ENCODE measurements around the gene AIPL1.

The AIPL1 gene

GRCh38 chr17:6408735-6409134 lies 26.2 kb downstream of the AIPL1 start:
- Histone ChIP-seq H3K36me3 (ENCODE audit: insufficient read depth, low read length) (no peaks in the 10 kb centered on the region), H3K4me3 (ENCODE audit: low read depth, low read length, poor library complexity, severe bottlenecking) (no peak overlapping the region), H2AFZ (ENCODE audit: low read length) (no peak overlapping the region), H3K79me2 (ENCODE audit: insufficient read depth, low read length) (no peaks in the 10 kb centered on the region), H3K9me3 (ENCODE audit: low read length) (no peaks in the 10 kb centered on the region), H3K27ac (ENCODE audit: low read depth, low read length, poor library complexity, severe bottlenecking) (no peak overlapping the region), H4K20me1 (ENCODE audit: insufficient read depth, low read length) (no peaks in the 10 kb centered on the region), H3K9ac (ENCODE audit: low read length) (no peak overlapping the region), H3F3A (ENCODE audit: insufficient read depth, low read length) (no peaks in the 10 kb centered on the region), H3K4me1 (ENCODE audit: insufficient read depth, low read length, severe bottlenecking) (no peaks in the 10 kb centered on the region), H3K9me2 (ENCODE audit: low read depth, low read length) (no peaks in the 10 kb centered on the region), H3K4me2 (ENCODE audit: low read length) (no peak overlapping the region), H3K27me3 (ENCODE audit: insufficient read depth, low read length) (peaks cover 4% of the 10 kb centered on the region; the same call in 1 of the 2 replicates)
- TF ChIP-seq EZH2 (IDR thresholded peaks at IDR 0.05; ENCODE audit: borderline replicate concordance, low read length) (no peak), CTCF (IDR thresholded peaks at IDR 0.05; ENCODE audit: low read length) (no peak)

- H3K4me2 ChIP-seq (ENCODE audit: low read length), result no peak overlapping the region
- H3K36me3 ChIP-seq (ENCODE audit: insufficient read depth, low read length), result no peaks in the 10 kb centered on the region
- no peaks in the 10 kb centered on the region for H3F3A ChIP-seq (ENCODE audit: insufficient read depth, low read length)
- H3K4me1 ChIP-seq (ENCODE audit: insufficient read depth, low read length, severe bottlenecking), result no peaks in the 10 kb centered on the region
- no peak overlapping the region for H3K27ac ChIP-seq (ENCODE audit: low read depth, low read length, poor library complexity, severe bottlenecking)
- peaks cover 4% of the 10 kb centered on the region; the same call in 1 of the 2 replicates for H3K27me3 ChIP-seq (ENCODE audit: insufficient read depth, low read length)
- H2AFZ ChIP-seq (ENCODE audit: low read length), result no peak overlapping the region
- no peak overlapping the region for H3K4me3 ChIP-seq (ENCODE audit: low read depth, low read length, poor library complexity, severe bottlenecking)
- H3K79me2 ChIP-seq (ENCODE audit: insufficient read depth, low read length), result no peaks in the 10 kb centered on the region
- H3K9ac ChIP-seq (ENCODE audit: low read length), result no peak overlapping the region
- H3K9me3 ChIP-seq (ENCODE audit: low read length), result no peaks in the 10 kb centered on the region
- no peaks in the 10 kb centered on the region for H4K20me1 ChIP-seq (ENCODE audit: insufficient read depth, low read length)
- H3K9me2 ChIP-seq (ENCODE audit: low read depth, low read length), result no peaks in the 10 kb centered on the region
- TF ChIP-seq CTCF (IDR thresholded peaks at IDR 0.05; ENCODE audit: low read length) (no peak), EZH2 (IDR thresholded peaks at IDR 0.05; ENCODE audit: borderline replicate concordance, low read length) (no peak)
Observed at GRCh38 chr17:6408276-6408675, 26.6 kb downstream of the AIPL1 start.

- no peaks in the 10 kb centered on the region for H3K36me3 ChIP-seq (ENCODE audit: insufficient read depth, low read length)
- no peak overlapping the region for H2AFZ ChIP-seq (ENCODE audit: low read length)
- no peaks in the 10 kb centered on the region for H3K4me1 ChIP-seq (ENCODE audit: insufficient read depth, low read length, severe bottlenecking)
- H4K20me1 ChIP-seq (ENCODE audit: insufficient read depth, low read length), result no peaks in the 10 kb centered on the region
- H3K27me3 ChIP-seq (ENCODE audit: insufficient read depth, low read length), result no peaks in the 10 kb centered on the region
- no peaks in the 10 kb centered on the region for H3K79me2 ChIP-seq (ENCODE audit: insufficient read depth, low read length)
- H3K4me2 ChIP-seq (ENCODE audit: low read length), result no peak overlapping the region
- no peaks in the 10 kb centered on the region for H3K9me3 ChIP-seq (ENCODE audit: low read length)
- H3K4me3 ChIP-seq (ENCODE audit: low read depth, low read length, poor library complexity, severe bottlenecking), result no peak overlapping the region
- H3K27ac ChIP-seq (ENCODE audit: low read depth, low read length, poor library complexity, severe bottlenecking), result no peak overlapping the region
- no peaks in the 10 kb centered on the region for H3K9me2 ChIP-seq (ENCODE audit: low read depth, low read length)
- H3K9ac ChIP-seq (ENCODE audit: low read length), result no peak overlapping the region
- TF ChIP-seq CTCF (IDR thresholded peaks at IDR 0.05; ENCODE audit: low read length) (no peak), EZH2 (IDR thresholded peaks at IDR 0.05; ENCODE audit: borderline replicate concordance, low read length) (no peak)
- H3F3A ChIP-seq (ENCODE audit: insufficient read depth, low read length), result no peaks in the 10 kb centered on the region
Observed at GRCh38 chr17:6402258-6402657, 32.7 kb downstream of the AIPL1 start.

Measured in OCI-LY1 (cell line).